HEK293 (cell line): ENCODE measurements around the gene RGSL1.

Source experiments
- BCL11B ChIP-seq: fragments of 450-650 bp; formaldehyde crosslinking; IDR thresholded peaks from 2 replicates; pipeline ENCODE4 v1.5.1; 2016; ENCODE audit warnings: low read depth, missing biosample characterization, missing genetic modification characterization
- KLF9 ChIP-seq: fragments of 450-650 bp; formaldehyde crosslinking; IDR thresholded peaks from 2 replicates; pipeline ENCODE4 v1.5.1; 2016; ENCODE audit warnings: missing biosample characterization, missing genetic modification characterization, low read depth
- YY1 ChIP-seq: fragments of 450-650 bp; formaldehyde crosslinking; IDR thresholded peaks from 2 replicates; pipeline ENCODE4 v1.5.1; 2018; ENCODE audit warnings: missing biosample characterization, missing genetic modification characterization
- ZNF473 ChIP-seq: fragments of 450-650 bp; formaldehyde crosslinking; IDR thresholded peaks from 2 replicates; pipeline ENCODE4 v1.5.1; 2017; ENCODE audit warnings: missing biosample characterization, missing genetic modification characterization
- TF ChIP-seq, protein P1 (sequence below): fragments of 450-650 bp; formaldehyde crosslinking; IDR thresholded peaks from 2 replicates; pipeline ENCODE4 v1.5.1; 2016; ENCODE audit warnings: missing biosample characterization, missing genetic modification characterization
- TF ChIP-seq, protein P2 (sequence below): fragments of 450-650 bp; formaldehyde crosslinking; IDR thresholded peaks from 2 replicates; pipeline ENCODE4 v1.5.1; 2016; ENCODE audit warnings: missing biosample characterization, missing genetic modification characterization

DNA sequence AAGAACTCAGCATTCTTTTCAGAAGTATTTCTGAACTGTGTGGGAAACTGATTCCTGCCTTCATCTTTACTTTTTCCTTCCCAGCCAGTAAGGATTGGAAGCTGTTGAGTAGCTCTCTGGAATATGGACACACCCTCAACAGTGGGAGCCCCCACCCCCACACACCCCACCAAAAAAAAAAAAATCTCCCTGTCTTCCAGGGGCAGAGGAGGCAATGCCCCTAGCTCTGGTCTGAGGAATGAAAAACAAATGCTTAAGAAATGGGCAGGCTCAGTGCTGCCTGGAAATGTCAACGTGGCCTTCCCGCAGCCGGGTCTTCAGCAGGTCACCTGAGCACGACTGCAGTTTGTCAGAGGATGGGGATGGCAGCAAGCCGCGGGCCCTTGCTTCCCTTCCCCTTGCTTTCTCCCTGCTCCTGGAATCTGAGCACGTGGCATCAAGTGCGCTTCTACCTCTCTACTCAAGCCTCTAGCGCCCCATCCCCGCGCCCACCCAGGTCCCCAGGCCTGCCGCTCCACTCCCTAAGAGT lies 153.8 kb downstream of the RGSL1 start:
- TF ChIP-seq, protein P1, sequence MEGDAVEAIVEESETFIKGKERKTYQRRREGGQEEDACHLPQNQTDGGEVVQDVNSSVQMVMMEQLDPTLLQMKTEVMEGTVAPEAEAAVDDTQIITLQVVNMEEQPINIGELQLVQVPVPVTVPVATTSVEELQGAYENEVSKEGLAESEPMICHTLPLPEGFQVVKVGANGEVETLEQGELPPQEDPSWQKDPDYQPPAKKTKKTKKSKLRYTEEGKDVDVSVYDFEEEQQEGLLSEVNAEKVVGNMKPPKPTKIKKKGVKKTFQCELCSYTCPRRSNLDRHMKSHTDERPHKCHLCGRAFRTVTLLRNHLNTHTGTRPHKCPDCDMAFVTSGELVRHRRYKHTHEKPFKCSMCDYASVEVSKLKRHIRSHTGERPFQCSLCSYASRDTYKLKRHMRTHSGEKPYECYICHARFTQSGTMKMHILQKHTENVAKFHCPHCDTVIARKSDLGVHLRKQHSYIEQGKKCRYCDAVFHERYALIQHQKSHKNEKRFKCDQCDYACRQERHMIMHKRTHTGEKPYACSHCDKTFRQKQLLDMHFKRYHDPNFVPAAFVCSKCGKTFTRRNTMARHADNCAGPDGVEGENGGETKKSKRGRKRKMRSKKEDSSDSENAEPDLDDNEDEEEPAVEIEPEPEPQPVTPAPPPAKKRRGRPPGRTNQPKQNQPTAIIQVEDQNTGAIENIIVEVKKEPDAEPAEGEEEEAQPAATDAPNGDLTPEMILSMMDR (tag by site-specific recombination) = no peak
- TF ChIP-seq, protein P2, sequence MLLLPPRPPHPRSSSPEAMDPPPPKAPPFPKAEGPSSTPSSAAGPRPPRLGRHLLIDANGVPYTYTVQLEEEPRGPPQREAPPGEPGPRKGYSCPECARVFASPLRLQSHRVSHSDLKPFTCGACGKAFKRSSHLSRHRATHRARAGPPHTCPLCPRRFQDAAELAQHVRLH = no peak
- TF ChIP-seq BCL11B (tag by site-specific recombination) (no peak), ZNF473 (tag by site-specific recombination) (no peak), KLF9 (tag by site-specific recombination) (peak; percentile 31; the same call in 1 of the 2 replicates), YY1 (tag by site-specific recombination) (no peak)
